Fibroblast of mammary gland (primary cell): ENCODE results near the gene RNF113B.

Source experiments
- DNase-seq: peaks from one replicate; pipeline ENCODE4 v3.0.0-alpha.2; 2010; ENCODE audit warnings: low read depth
- H3K4me3 ChIP-seq: 2 replicates; pipeline ENCODE4 v1.5.1; 2011; ENCODE audit warnings: low read depth, mild to moderate bottlenecking, low read length, moderate library complexity; ENCODE audit not compliant: control insufficient read depth
- TF ChIP-seq, protein P1 (sequence below): conservative IDR thresholded peaks from 2 replicates; pipeline ENCODE4 v1.5.1; 2011; ENCODE audit warnings: low read depth, low read length, inconsistent platforms; ENCODE audit not compliant: control insufficient read depth, insufficient read depth

The RNF113B gene

GRCh38 chr13:98134901-98135300 lies 42.2 kb downstream of the RNF113B start:
- no peak overlapping the region for H3K4me3 ChIP-seq
- TF ChIP-seq, protein P1, sequence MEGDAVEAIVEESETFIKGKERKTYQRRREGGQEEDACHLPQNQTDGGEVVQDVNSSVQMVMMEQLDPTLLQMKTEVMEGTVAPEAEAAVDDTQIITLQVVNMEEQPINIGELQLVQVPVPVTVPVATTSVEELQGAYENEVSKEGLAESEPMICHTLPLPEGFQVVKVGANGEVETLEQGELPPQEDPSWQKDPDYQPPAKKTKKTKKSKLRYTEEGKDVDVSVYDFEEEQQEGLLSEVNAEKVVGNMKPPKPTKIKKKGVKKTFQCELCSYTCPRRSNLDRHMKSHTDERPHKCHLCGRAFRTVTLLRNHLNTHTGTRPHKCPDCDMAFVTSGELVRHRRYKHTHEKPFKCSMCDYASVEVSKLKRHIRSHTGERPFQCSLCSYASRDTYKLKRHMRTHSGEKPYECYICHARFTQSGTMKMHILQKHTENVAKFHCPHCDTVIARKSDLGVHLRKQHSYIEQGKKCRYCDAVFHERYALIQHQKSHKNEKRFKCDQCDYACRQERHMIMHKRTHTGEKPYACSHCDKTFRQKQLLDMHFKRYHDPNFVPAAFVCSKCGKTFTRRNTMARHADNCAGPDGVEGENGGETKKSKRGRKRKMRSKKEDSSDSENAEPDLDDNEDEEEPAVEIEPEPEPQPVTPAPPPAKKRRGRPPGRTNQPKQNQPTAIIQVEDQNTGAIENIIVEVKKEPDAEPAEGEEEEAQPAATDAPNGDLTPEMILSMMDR, result no peak
- DNase-seq, result no peak

DNA sequence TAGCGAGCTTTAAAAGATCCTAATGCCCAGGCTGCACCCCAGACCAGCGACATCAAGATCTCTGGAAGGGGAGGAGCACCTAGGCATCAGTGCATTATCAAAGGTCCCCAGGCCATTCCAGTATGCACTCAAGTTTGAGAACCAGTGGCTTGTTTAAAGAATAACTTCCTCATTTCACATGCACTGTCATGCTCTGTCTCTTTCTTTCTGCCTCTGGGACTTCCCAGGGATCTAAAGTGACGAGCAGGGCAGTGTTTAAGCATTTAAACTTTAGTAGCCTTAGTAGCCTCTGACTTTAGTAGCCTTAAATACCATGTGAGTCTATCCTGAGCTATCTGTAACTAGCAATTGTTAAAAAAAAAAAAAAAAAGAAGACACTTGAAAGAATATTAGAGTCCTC lies 43.1 kb downstream of the RNF113B start:
- no peak overlapping the region for H3K4me3 ChIP-seq
- DNase-seq, result no peak
- TF ChIP-seq, protein P1, result no peak

DNA sequence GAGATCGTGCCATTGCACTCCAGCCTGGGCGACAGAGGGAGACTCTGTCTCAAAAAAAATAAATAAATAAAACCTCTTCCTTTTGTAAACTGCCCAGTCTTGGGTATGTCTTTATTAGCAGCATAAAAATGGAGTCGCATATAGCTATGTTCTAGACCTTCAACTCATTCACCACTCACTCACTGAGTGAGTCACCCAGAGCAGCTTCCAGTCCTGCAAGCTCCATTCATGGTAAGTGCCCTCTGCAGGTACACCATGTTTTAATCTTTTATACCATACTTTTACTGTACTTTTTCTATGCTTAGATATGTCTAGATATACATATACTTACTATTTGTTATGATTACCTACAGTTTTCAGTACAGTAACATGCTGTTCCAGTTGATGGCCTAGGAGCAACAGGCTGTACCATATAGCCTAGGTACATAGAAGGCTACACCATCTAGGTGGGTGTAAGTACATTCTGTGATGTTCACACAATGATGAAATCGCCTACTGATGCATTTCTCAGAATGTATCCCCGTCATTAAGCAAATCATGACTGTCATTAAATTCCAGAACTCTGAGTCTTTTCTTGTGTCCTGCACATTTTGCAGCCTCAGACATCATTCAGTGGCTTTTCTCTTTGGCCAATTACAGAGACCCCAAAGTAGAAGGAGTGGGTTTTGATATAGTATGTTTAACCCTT lies 47.9 kb downstream of the RNF113B start:
- DNase-seq, result peak; percentile 84
- H3K4me3 ChIP-seq, result no peak overlapping the region
- TF ChIP-seq, protein P1, result no peak
